ENCODE measurements around the gene AGBL1. TPM values are rescaled to one million over a fixed set of nuclear protein-coding genes. Genes with fewer than 3 reads are reported as not detected.

The AGBL1 gene
- total and polyA plus RNA-seq, 2 experiments from 2014 or later, result 0.03 TPM; not detected in 1

DNA sequence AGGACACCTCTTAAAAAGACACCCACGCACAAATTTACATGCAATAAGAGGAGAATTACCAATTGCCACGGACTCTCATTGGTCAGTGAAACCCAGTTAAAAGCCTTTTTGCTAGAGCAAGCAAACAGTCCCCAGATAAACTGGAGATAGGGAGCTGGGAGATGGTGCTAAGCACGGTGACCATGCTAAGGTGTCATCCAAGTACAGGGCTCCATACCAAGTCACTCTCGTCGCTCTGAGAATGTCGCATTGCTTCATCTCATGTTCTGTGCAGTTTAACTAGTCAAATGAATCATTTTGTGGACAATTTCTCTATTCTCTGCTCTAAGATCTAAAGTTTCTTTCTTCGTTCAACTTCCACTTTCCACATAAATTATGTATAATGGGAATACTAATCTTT is 581.9 kb downstream of the AGBL1 start:
- Histone ChIP-seq H3F3A (replicated peaks; ENCODE audit: low read depth) (no peaks in the 10 kb centered on the region), H3K9me2 (ENCODE audit: insufficient read depth) (0 out of 2 replicates have a peak, but pooled peaks cover 3% of the 10 kb centered on the region), H2AFZ (no peak overlapping the region), H3K79me2 (replicated peaks; ENCODE audit: insufficient read depth) (no peaks in the 10 kb centered on the region), H3K36me3 (ENCODE audit: insufficient read depth) (no peaks in the 10 kb centered on the region), H4K20me1 (replicated peaks; ENCODE audit: insufficient read depth) (no peaks in the 10 kb centered on the region), H3K27ac (ENCODE audit: low read depth) (no peak overlapping the region), H3K4me2 (no peak overlapping the region), H3K4me3 (no peak overlapping the region), H3K4me1 (ENCODE audit: insufficient read depth) (no peaks in the 10 kb centered on the region; the same call in 1 of the 2 replicates), H3K27me3 (ENCODE audit: insufficient read depth) (no peaks in the 10 kb centered on the region)
- no peaks in the 10 kb centered on the region for H3K36me3 Mint-ChIP-seq (ENCODE audit: low read depth)
- DNase-seq (ENCODE audit: low spot score) (no peak), ATAC-seq (no peak)
- H3K9me3 Mint-ChIP-seq, result no peaks in the 10 kb centered on the region
- H3K4me1 Mint-ChIP-seq, result peaks cover 24% of the 10 kb centered on the region
- H3K4me3 Mint-ChIP-seq, result no peak overlapping the region
- TF ChIP-seq STAT1 (IDR thresholded peaks at IDR 0.05; ENCODE audit: unreplicated experiment) (no peak), EZH2 (IDR thresholded peaks at IDR 0.05; ENCODE audit: low read depth, unreplicated experiment) (no peak), REST (IDR thresholded peaks at IDR 0.05; ENCODE audit: unreplicated experiment) (no peak), JUNB (IDR thresholded peaks at IDR 0.05; ENCODE audit: unreplicated experiment) (no peak), ZNF462 (CRISPR knock-in tag; IDR thresholded peaks at IDR 0.05) (no peak), CREB1 (CRISPR knock-in tag; IDR thresholded peaks at IDR 0.05; ENCODE audit: low read depth) (no peak), NANOG (IDR thresholded peaks at IDR 0.05; ENCODE audit: borderline replicate concordance) (no peak), ZNF114 (CRISPR knock-in tag; IDR thresholded peaks at IDR 0.05) (no peak), POLR2AphosphoS5 (IDR thresholded peaks at IDR 0.05; ENCODE audit: low read depth) (no peak)
- H3K27me3 Mint-ChIP-seq (ENCODE audit: insufficient read depth, low read depth, poor library complexity), result no peaks in the 10 kb centered on the region
- H3K27ac Mint-ChIP-seq, result no peak overlapping the region

Data from GM23338 (cell line).